Stimulated activated CD8-positive, alpha-beta memory T cell treated with anti-CD3 and anti-CD28 coated beads, Interleukin-15, amount 100 ng/mL, for 4 hours (primary cell): ENCODE results near the gene SEMG1.

Experiments used
- DNase-seq, 2 donors: peaks; one replicate each; pipeline ENCODE4 v3.0.0-alpha.2; 2020; ENCODE audit warnings: low read depth in 2 of 2

SEMG1 gene, protein sequence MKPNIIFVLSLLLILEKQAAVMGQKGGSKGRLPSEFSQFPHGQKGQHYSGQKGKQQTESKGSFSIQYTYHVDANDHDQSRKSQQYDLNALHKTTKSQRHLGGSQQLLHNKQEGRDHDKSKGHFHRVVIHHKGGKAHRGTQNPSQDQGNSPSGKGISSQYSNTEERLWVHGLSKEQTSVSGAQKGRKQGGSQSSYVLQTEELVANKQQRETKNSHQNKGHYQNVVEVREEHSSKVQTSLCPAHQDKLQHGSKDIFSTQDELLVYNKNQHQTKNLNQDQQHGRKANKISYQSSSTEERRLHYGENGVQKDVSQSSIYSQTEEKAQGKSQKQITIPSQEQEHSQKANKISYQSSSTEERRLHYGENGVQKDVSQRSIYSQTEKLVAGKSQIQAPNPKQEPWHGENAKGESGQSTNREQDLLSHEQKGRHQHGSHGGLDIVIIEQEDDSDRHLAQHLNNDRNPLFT

DNA sequence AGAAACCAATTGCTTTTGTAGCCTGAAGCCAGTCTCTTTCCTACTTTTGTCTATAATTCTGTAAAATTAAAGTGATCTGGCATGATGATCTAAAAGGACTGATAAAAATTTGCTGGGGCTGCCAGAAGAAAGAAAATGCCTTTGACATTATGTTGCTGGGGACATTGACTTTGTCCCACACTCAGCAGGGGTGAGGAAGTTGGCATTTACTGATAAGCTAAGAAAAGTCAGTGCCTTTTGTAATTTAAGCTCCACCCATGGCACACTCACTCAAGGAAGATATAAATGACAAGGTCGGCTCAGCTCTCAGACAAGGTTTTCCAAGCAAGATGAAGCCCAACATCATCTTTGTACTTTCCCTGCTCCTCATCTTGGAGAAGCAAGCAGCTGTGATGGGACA, at the start of gene SEMG1:
Gene SEMG1, plus strand, starts transcription at position 309 of the 400 bp plus-strand sequence. Its CDS starts 21 bp downstream, at position 330.
- DNase-seq, result no peak

GRCh38 chr20:45157962-45158361, 48.9 kb upstream of the SEMG1 start:
- no peak for DNase-seq

DNA sequence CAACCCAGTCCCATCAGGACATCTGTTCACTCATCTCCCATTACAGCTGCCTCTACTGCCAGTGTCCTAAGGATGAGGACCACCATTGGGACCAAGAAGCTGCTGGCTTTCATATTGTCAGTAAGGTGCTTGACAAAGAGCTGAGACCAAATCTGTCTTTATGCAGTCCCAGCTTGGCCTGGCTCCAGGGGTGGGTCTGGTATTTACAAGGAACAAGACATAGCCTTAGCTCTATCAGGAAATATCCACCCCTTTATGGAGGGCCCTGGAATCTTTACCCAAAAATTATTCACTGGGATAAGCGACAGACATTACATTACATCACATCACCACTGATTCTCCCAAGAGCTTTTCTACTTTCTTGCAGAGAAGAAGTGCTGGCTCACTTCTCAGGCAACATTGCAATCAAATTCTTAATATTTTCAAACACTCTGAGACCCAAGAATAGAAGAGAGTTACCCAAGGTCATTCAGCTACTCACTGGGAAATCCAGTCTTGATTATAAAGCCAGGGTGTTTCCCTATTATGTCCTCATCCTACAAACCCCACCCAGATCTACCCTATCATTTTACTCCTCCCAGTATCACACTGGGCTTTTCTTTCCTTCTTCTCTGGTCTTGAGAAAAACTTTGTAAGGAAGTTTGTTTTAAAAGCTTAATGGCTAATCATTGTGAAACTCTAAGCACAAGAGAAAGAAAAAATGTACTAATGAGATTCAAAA, 43.6 kb upstream of the SEMG1 start:
- no peak for DNase-seq

- no peak for DNase-seq
Measured at GRCh38 chr20:45164906-45165305, 41.9 kb upstream of the SEMG1 start.

GRCh38 chr20:45173522-45173921, 33.3 kb upstream of the SEMG1 start:
- DNase-seq, result no peak

DNA sequence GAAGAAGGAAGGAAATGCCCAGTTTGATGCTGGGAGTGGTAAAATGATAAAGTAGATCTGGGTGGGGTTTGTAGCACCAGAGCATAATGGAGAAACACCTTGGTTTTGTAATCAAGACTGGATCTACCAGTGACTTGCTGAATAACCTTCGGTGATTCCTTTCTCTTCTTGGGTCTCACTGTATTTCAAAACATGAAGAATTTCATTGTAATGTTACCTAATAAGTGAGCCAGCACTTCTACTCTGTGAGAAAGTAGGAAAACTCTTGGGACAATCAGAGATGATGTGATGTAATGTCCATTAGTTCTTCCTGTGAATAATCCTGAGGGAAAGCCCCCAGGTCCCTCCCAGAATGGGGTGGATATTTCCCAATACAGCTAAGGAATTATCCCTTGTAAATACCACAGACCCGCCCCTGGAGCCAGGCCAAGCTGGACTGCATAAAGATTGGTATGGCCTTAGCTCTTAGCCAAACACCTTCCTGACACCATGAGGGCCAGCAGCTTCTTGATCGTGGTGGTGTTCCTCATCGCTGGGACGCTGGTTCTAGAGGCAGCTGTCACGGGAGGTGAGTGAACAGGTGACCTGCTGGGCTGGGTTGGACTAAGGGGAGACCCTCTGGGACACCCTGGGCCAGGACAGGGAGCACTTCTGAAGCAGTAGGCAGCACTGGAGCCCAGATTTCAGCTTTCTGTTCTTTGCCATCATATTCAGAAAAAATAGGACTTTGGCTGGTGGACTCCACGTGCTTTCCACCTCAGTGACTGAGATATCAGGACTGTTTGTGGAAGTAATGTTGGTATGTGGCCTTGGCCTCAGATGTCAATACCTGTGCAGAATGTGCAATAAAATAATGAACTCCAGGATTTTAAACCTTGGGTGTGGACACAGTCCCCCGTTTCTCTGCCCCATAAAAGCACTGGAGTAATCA, 32.1 kb upstream of the SEMG1 start, which contains the start of gene PI3:
Gene PI3, plus strand, starts transcription at position 469 of the 931 bp plus-strand sequence. Its CDS starts 21 bp downstream, at position 490.
- DNase-seq, result no peak

DNA sequence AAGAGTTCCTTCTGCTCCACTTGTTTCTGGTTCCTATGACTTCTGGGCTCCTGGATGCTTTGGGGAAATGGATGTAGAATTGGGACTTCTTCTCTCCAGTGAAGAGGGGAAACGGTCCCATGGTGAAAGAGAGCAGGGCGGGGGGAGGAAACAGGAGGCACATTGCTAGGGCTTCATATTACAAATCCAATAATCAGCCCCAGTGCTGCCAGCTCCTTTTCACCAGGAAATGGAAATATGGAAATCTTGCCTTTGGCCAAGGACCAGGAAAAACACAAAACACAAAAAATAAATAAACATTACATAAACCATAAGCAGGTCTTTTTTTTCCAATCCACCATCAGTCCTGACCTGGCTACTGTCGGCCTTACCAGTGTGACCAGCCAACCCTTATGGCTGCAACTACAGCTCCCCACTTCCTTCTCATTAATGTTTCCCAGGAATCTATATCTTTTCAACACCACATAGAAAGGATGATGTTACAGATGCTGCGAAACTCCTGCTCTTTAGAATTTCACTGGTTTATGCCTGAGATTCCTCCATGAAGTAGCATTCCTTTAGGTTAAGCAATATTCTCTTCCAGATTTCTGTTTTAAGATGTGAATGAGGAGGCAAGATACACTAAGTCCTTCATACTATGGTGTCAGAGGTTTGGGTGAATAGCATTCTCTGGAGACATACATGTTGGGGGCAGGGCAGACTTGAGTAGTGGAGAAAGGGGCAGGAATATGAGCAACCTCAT, 30.1 kb upstream of the SEMG1 start:
- no peak for DNase-seq

DNA sequence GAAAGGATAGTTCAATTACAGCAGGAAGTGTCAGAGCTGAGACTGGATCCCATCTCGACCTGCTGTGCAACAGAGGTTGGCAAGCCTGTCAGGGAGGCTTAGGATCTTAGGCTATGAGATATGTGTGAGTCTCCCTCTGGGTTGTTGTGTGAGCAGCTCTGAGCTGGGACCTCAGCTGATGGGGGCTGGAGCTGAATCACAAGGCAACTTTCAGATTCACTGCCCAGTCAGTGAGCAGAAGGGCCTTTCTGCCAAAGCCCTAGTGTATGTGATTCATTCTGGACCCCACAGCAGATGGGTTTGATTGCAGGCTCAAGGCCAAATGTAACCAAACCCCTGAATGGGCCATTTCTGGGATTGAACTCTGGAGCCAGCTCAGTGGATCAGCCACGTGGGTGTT, 27.7 kb upstream of the SEMG1 start:
- no peak for DNase-seq

GRCh38 chr20:45181639-45182038, 25.2 kb upstream of the SEMG1 start:
- DNase-seq, result no peak

DNA sequence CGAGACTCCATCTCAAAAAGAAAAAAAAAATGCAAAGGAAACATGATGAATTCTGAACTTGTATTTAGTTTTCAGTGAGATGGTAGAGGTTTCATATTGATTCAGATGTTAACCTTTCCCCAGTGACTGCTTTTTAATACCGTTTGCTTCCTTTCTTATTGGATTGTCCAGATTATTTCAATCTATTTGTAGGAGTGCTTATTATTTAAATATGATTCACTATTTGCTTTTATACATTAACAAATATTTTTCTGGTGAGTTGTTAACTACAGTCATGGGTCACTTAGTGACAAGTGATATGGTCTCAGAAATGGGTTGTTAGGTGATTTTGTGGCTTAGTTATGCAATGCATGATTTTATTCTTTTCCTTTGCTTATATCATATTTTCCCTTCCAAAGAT, 23.7 kb upstream of the SEMG1 start:
- no peak for DNase-seq

DNA sequence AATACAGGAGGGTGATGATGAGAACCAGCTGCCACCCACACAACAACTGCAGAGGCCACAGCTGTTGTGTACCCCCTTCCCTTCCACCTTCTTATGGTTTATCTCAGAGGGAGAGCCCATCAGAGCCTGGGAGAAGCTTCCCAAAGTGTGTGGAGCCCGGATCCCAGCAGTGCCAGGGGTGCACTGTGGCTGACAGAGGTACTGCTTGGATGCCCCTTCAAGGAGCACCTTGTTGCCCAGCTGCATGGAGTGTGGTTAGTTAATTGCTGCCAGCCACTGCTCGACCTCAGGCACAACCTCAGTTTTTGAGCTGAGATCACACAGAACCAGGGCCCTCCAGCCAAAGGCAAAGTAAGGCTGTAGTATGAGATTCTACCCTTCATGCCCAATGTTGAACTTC, 19.1 kb upstream of the SEMG1 start:
- no peak for DNase-seq

- DNase-seq, result no peak
Measured at GRCh38 chr20:45189067-45189609, 17.7 kb upstream of the SEMG1 start.

DNA sequence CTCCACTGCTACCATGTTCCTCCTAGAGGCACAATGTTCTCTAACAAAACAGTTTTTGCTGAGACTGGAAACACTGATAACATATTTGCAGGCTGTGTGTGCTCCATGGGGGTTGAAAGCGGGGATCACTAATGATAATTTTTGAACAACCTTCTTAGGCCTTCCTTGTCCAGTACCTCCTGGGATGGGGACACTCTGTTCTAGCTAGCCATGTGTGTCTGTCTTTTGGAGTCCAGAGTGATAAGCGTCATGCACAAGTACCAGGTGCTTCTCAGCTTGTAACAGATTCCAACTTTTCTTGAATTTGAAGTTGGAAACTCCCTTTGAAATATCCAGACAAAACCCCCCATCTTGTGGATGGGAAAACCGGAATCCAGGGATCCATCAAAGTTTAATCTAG, 17.0 kb upstream of the SEMG1 start:
- no peak for DNase-seq

DNA sequence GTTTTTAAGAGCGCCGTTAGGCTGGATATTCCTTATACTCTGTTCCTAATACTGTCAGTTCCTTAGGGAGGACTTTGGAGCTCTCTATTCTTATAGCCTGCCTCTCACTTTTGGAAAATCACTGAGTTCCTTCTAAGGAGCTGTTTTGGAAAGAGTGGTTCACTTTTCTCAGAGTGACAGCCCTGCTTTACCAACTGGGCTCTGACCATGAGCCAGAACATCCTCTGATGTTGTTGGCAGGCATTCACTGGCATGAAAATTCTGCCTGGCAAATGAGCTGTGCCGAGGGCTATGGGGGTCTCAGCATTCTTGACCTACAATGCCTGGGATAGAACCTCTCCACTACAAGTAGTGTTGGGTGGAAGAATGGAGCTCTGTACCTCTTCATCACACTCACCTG, 14.9 kb upstream of the SEMG1 start:
- no peak for DNase-seq

DNA sequence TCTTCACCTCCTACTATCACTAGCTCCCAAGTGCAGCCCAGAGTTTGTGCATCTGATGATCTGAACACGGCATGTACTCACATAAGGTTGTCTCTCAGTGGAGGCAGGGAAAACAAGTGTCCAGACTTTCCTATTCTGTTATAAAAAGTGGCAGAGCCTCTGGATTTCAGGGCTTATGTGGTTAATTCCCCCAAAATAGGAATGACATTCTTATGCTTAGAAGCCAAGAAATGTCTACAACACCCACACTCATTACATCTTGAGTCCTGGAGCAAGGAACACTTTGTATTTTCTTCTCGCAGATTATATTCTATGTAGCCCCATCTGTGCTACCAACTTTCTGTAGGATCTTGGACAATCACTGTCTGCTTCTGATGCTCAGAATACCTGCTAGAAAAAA, 13.5 kb upstream of the SEMG1 start:
- no peak for DNase-seq

DNA sequence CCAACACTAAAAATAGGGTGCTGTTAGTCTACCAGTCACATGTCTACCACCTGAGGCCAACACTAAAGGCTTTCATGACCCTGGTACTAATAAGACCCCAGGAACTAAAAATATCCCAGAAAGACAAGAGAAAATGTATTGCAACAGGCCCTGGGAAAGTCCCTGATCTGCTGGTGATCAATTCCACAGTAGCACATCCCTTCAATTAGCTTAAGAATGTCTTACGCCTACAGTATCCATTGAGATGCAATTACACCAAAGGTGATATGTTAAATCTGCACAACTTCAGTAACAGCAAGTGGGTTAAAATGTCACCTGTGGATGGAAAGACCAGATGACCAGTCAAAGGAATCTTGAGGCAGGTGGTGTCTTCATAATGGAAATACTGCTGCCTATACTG, 3.1 kb downstream of the SEMG1 start:
- DNase-seq, result no peak

DNA sequence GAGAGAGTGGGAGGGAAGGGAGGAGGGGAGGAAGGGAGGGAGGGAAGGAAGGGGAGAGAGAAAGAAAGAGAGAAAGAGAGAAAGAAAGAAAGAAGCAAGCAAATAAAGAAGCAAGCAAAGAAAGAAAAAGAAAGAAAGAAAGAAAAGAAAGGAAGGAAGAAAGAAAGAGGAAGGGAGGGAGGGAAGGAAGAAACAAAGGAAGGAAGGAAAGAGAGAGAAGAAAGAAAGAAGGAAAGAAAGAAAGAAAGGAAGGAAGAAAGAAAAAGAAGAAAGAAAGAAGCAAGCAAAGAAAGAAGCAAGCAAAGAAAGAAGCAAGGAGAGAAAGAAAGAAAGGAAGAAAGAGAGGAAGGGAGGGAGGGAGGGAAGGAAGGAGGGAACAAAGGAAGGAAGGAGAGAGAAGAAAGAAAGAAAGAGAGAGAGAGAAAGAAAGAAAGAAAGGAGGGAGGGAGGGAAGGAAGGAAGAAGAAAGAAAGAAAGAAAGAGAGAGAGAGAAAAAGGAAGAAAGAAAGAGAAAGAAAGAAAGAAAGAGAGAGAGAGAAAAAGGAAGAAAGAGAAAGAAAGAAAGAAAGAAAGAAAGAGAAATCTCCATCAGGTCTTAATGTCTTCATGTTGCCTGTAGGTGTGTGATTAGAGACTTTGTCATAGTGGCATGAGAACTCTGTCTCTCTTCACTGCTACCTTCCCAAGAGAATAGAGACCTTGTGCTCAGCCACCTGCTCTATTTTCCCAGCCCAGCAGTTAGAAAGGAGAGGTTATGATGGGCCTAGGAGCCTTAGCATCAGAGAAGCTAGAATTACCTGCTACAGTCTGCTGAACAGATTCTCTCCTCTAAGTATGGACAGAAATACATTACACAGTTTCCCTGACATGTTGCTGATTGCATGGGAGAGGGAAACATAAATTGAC, 5.0 kb downstream of the SEMG1 start:
- no peak for DNase-seq

- no peak for DNase-seq
Measured at GRCh38 chr20:45212836-45213235, 6.0 kb downstream of the SEMG1 start.

GRCh38 chr20:45218124-45218523, 11.3 kb downstream of the SEMG1 start:
- no peak for DNase-seq

GRCh38 chr20:45218636-45219035, 11.8 kb downstream of the SEMG1 start:
- DNase-seq, result no peak
